ENCODE results near the gene CHCHD3.

GRCh38 chr7:133108023-133108422, 26.1 kb upstream of the CHCHD3 start:
- TF ChIP-seq CTCF (IDR thresholded peaks at IDR 0.05) (no peak), POLR2A (IDR thresholded peaks at IDR 0.05) (no peak)

Measured in lower leg skin (tissue), 3 donors.